Measurements from ENCODE around the gene MSX1. TPM values are rescaled to one million over a fixed set of nuclear protein-coding genes. Genes with fewer than 3 reads are reported as not detected.

The MSX1 gene
- total and polyA plus RNA-seq, 2 of the 8 experiments (the other 6 are each of a cell fraction or from before 2014, with no cell fraction given) = 0.47 TPM; not detected in 1

DNA sequence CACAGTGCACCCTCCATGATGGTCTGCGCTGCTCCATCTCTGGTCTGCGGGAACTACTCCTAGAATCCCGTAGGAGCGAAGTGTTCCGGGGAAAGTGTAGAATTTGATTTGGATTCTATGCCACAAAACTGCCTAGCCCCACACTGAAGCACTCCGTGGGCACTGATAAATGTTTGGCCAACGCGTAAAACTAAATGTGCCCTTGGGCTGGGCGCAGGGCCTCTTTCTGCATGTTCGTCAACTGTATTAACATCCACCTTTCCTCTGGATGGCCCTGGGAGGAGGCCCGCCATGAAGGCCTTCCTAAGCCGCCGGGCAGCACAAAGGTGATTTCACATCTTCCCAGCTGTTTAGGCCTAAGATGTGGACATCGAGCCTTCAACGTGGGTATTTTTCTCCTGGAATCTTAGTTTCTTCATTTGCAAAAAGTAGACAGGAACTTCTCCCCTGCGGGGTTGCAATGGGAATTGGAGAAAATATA lies 2.6 kb downstream of the MSX1 start:
- POLR2A ChIA-PET (ENCODE audit: partially characterized antibody) = interaction anchor here (2.0 kb wide), 1 partner anchor 10 kb away, joined by 8 read pairs; no protein-coding TSS in a partner anchor
- H3K27me3 ChIP-seq (replicated peaks in 1 of 4; ENCODE audit: control insufficient read depth in 3 of 4, extremely low read depth in 1 of 4, insufficient read depth in 3 of 4, low read length in 3 of 4) = peaks cover 93 to 98% (median 95%) of the 10 kb centered on the region in 4 experiments
- H2BK15ac ChIP-seq (ENCODE audit: low read length) = no peak overlapping the region
- no peak overlapping the region for H4K91ac ChIP-seq (replicated peaks; ENCODE audit: insufficient read length, low read length)
- WGBS, 2 experiments (ENCODE audit: extremely low coverage in 1 of 2, insufficient coverage in 1 of 2, insufficient read length in 1 of 2, insufficient replicate concordance in 2 of 2, low coverage in 1 of 2, low lambda C conversion rate in 2 of 2, missing lambda C conversion rate in 1 of 2) = 15% methylated on average over 16 of the region's 16 CpGs; no CpG with 5 or more reads in 1 of the 2 experiments
- no peak overlapping the region for H3K56ac ChIP-seq (replicated peaks; ENCODE audit: insufficient read length, low read depth, low read length)
- H3K9ac ChIP-seq (replicated peaks in 1 of 4; ENCODE audit: extremely low read depth in 1 of 4, low read depth in 3 of 4, low read length in 3 of 4) = no peak overlapping the region
- no peak overlapping the region for H2BK20ac ChIP-seq (ENCODE audit: low read length)
- DNase-seq (ENCODE audit: low read depth in 1 of 2, low spot score in 2 of 2) (no peak), FAIRE-seq (no peak)
- no peak overlapping the region for H4K8ac ChIP-seq (ENCODE audit: extremely low read depth, insufficient read depth, low read length)
- no peaks in the 10 kb centered on the region for H3K9me3 ChIP-seq (ENCODE audit: insufficient read depth in 2 of 2, low read depth in 1 of 2, low read length in 1 of 2)
- no peak overlapping the region for H3K23ac ChIP-seq (ENCODE audit: insufficient read length)
- H4K5ac ChIP-seq (ENCODE audit: insufficient read length, low read depth, low read length) = no peak overlapping the region
- H4K20me1 ChIP-seq (replicated peaks in 1 of 2; ENCODE audit: control insufficient read depth in 1 of 2, insufficient read depth in 2 of 2, low read length in 2 of 2) = peaks cover 47 to 49% of the 10 kb centered on the region in 2 experiments
- no peak overlapping the region for H2AK5ac ChIP-seq (ENCODE audit: low read depth, low read length)
- no peak overlapping the region for H3K4me3 ChIP-seq (ENCODE audit: extremely low read depth in 1 of 4, insufficient read depth in 2 of 4, low read depth in 3 of 4, low read length in 4 of 4)
- no peak overlapping the region for H2AFZ ChIP-seq (ENCODE audit: low read length)
- H3K14ac ChIP-seq (ENCODE audit: insufficient read length) = no peak overlapping the region
- H3K36me3 ChIP-seq (ENCODE audit: control insufficient read depth in 2 of 4, insufficient read depth in 4 of 4, low read length in 3 of 4) = peaks cover 0 to 5% (median 0%) of the 10 kb centered on the region in 4 experiments; a peak in 1 of 8 replicates
- H2BK5ac ChIP-seq (ENCODE audit: low read depth, low read length) = no peak overlapping the region
- CTCF ChIA-PET (ENCODE audit: partially characterized antibody) = interaction anchor here (0.6 to 1.9 kb wide), 4 partner anchors 9 to 374 kb away, joined by 3 to 5 read pairs (median 5); no protein-coding TSS in a partner anchor
- H3K79me1 ChIP-seq (ENCODE audit: low read depth, low read length) = no peaks in the 10 kb centered on the region
- 0 out of 2 replicates have a peak overlapping the region, but pooled peaks have one; percentile 60 for H2BK12ac ChIP-seq (ENCODE audit: low read depth, low read length)
- H3K18ac ChIP-seq (ENCODE audit: extremely low read depth, low read length) = no peak overlapping the region; the same call in 1 of the 2 replicates
- H3K4me2 ChIP-seq (ENCODE audit: insufficient read depth in 1 of 2, low read depth in 2 of 2, low read length in 2 of 2) = no peak overlapping the region; a peak in 1 of 4 replicates
- no peak overlapping the region for H2BK120ac ChIP-seq (replicated peaks; ENCODE audit: low read depth, low read length)
- no peak overlapping the region for H3K27ac ChIP-seq (ENCODE audit: low read depth, low read length)
- H3K4me1 ChIP-seq (replicated peaks in 1 of 4; ENCODE audit: control insufficient read depth in 3 of 4, insufficient read depth in 4 of 4, low read length in 3 of 4) = peaks cover 0 to 31% (median 11%) of the 10 kb centered on the region in 4 experiments; a peak in 5 of 7 replicates
- H3K23me2 ChIP-seq (ENCODE audit: low read depth, low read length) = peaks cover 8% of the 10 kb centered on the region; the same call in 1 of the 2 replicates
- no peaks in the 10 kb centered on the region for H3K79me2 ChIP-seq (ENCODE audit: control insufficient read depth in 1 of 2, insufficient read depth in 2 of 2, low read length in 2 of 2)
- H3K4ac ChIP-seq (replicated peaks; ENCODE audit: insufficient read length, low read depth, low read length) = no peak overlapping the region
- 0 out of 2 replicates have a peak, but pooled peaks have one; percentile 8 for TF ChIP-seq SP1 (IDR thresholded peaks at IDR 0.05; ENCODE audit: low read depth, low read length)
- peak; percentile 49; the same call in 1 of the 2 replicates for TF ChIP-seq CBX8 (IDR thresholded peaks at IDR 0.05; ENCODE audit: borderline replicate concordance, low read depth, low read length)
- no peak for TF ChIP-seq POLR2AphosphoS5 (IDR thresholded peaks at IDR 0.05; ENCODE audit: low read depth, low read length)
- TF ChIP-seq, protein P1, sequence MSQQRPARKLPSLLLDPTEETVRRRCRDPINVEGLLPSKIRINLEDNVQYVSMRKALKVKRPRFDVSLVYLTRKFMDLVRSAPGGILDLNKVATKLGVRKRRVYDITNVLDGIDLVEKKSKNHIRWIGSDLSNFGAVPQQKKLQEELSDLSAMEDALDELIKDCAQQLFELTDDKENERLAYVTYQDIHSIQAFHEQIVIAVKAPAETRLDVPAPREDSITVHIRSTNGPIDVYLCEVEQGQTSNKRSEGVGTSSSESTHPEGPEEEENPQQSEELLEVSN (IDR thresholded peaks at IDR 0.05) = no peak
